ENCODE data around the gene JMJD6. TPM values are rescaled to one million over a fixed set of nuclear protein-coding genes. Genes with fewer than 3 reads are reported as not detected.

JMJD6 gene
- total and polyA plus RNA-seq, 9 of the 15 experiments (the other 6 are each of a cell fraction or from before 2014, with no cell fraction given), result 2.5 to 52.3 (median 36.3) TPM

GRCh38 chr17:76671912-76672262 is 54.5 kb downstream of the JMJD6 start (continued):
- TF ChIP-seq ZNF121 (CRISPR knock-in tag; conservative IDR thresholded peaks at IDR 0.05), result no peak
- TF ChIP-seq EP400 (IDR thresholded peaks at IDR 0.05), result peak; percentile 43; the same call in 1 of the 2 replicates
- TF ChIP-seq RBM34 (IDR thresholded peaks at IDR 0.05; ENCODE audit: borderline replicate concordance, insufficient read depth, low read length), result no peak
- TF ChIP-seq FOXK2 (conservative IDR thresholded peaks at IDR 0.05 in 1 of 2, IDR thresholded peaks at IDR 0.05 in 1 of 2; ENCODE audit: low read depth in 2 of 2), result 0 out of 4 replicates have a peak, but pooled peaks of 1 of the 2 experiments have one; percentile 15
- TF ChIP-seq BRF2 (IDR thresholded peaks at IDR 0.05; ENCODE audit: borderline replicate concordance, insufficient read depth, insufficient read length), result no peak
- TF ChIP-seq NFYB (IDR thresholded peaks at IDR 0.05; ENCODE audit: extremely low read depth, insufficient read length), result no peak
- no peak for TF ChIP-seq TFAM (CRISPR knock-in tag; conservative IDR thresholded peaks at IDR 0.05)
- TF ChIP-seq ATF7 (IDR thresholded peaks at IDR 0.05), result no peak
- TF ChIP-seq NONO (IDR thresholded peaks at IDR 0.05; ENCODE audit: low read depth in 2 of 2, low read length in 1 of 2), result no peak
- TF ChIP-seq NR3C1 (CRISPR knock-in tag; IDR thresholded peaks at IDR 0.05), result no peak
- TF ChIP-seq ZNF639 (CRISPR knock-in tag; conservative IDR thresholded peaks at IDR 0.05 in 1 of 2, IDR thresholded peaks at IDR 0.05 in 1 of 2), result no peak; a peak in 1 of 4 replicates
- no peak for TF ChIP-seq STAG1 (CRISPR knock-in tag; IDR thresholded peaks at IDR 0.05; ENCODE audit: borderline replicate concordance)
- TF ChIP-seq TSC22D4 (tag; IDR thresholded peaks at IDR 0.05), result no peak
- 0 out of 4 replicates have a peak, but pooled peaks of 1 of the 2 experiments have one; percentile 12 for TF ChIP-seq HDAC1 (IDR thresholded peaks at IDR 0.05)
- TF ChIP-seq RAD51 (IDR thresholded peaks at IDR 0.05; ENCODE audit: borderline replicate concordance, low read depth), result no peak
- TF ChIP-seq SMAD2 (IDR thresholded peaks at IDR 0.05; ENCODE audit: low read depth, low read length), result no peak
- 0 out of 2 replicates have a peak, but pooled peaks have one; percentile 37 for TF ChIP-seq SMARCC2 (IDR thresholded peaks at IDR 0.05; ENCODE audit: low read depth)
- peak in 1 of 2 experiments; percentile 11; a peak in 1 of 4 replicates for TF ChIP-seq MAZ (CRISPR knock-in tag; conservative IDR thresholded peaks at IDR 0.05 in 1 of 2, IDR thresholded peaks at IDR 0.05 in 1 of 2)
- TF ChIP-seq ATF1 (CRISPR knock-in tag; IDR thresholded peaks at IDR 0.05), result no peak
- TF ChIP-seq ATF1 (tag; IDR thresholded peaks at IDR 0.05), result peak; percentile 30
- peak in 1 of 2 experiments; percentile 1; a peak in 1 of 4 replicates for TF ChIP-seq RCOR1 (IDR thresholded peaks at IDR 0.05; ENCODE audit: borderline replicate concordance in 1 of 2, low read depth in 2 of 2, low read length in 2 of 2)
- TF ChIP-seq MLLT1 (IDR thresholded peaks at IDR 0.05), result 0 out of 4 replicates have a peak, but pooled peaks of 1 of the 2 experiments have one; percentile 19
- TF ChIP-seq ESRRA (IDR thresholded peaks at IDR 0.05; ENCODE audit: borderline replicate concordance, low read depth), result peak; percentile 14; the same call in 1 of the 2 replicates
